Neuronal stem cell (in vitro differentiated cells): ENCODE data around the gene TAS2R9. TPM values are rescaled to one million over a fixed set of nuclear protein-coding genes. Genes with fewer than 3 reads are reported as not detected.
A peak's percentile ranks its signal among the peaks of the same experiment; 100 is the strongest.

Experiments used
- DNase-seq: peaks from one replicate; pipeline ENCODE4 v3.0.0-alpha.2; 2013; ENCODE audit warnings: low spot score
- H2AFZ ChIP-seq: one replicate; pipeline ENCODE4 v1.6.1; 2013; ENCODE audit warnings: mild to moderate bottlenecking, low read length, inconsistent platforms
- H2AK5ac ChIP-seq: 2 replicates; pipeline ENCODE4 v1.6.1; 2013; ENCODE audit warnings: low read depth, mild to moderate bottlenecking, inconsistent platforms, low read length, moderate library complexity, mixed read lengths
- H2BK120ac ChIP-seq: 2 replicates; pipeline ENCODE4 v1.6.1; 2013; ENCODE audit warnings: low read depth, mild to moderate bottlenecking, inconsistent platforms, low read length, moderate library complexity, mixed read lengths
- H2BK12ac ChIP-seq: one replicate; pipeline ENCODE4 v1.6.1; 2013; ENCODE audit warnings: low read length, inconsistent platforms
- H2BK15ac ChIP-seq: 2 replicates; pipeline ENCODE4 v1.6.1; 2013; ENCODE audit warnings: mild to moderate bottlenecking, low read length, inconsistent platforms, mixed read lengths
- H2BK5ac ChIP-seq: one replicate; pipeline ENCODE4 v1.6.1; 2013; ENCODE audit warnings: inconsistent platforms, mild to moderate bottlenecking, low read length, moderate library complexity
- H3K14ac ChIP-seq: one replicate; pipeline ENCODE4 v1.6.1; 2013; ENCODE audit warnings: low read length, inconsistent platforms
- H3K18ac ChIP-seq: 2 replicates; pipeline ENCODE4 v1.6.1; 2013; ENCODE audit warnings: low read length, inconsistent platforms
- H3K23ac ChIP-seq: 2 replicates; pipeline ENCODE4 v1.6.1; 2013; ENCODE audit warnings: low read depth, mild to moderate bottlenecking, mixed read lengths, low read length, inconsistent platforms; ENCODE audit not compliant: poor library complexity
- H3K27ac ChIP-seq: replicated peaks from 3 replicates; pipeline ENCODE4 v1.5.1; 2013; ENCODE audit warnings: low read length, inconsistent platforms
- H3K27me3 ChIP-seq, 3 experiments: 2 replicates each; pipeline ENCODE4 v1.6.1; 2013; ENCODE audit warnings: low read length in 3 of 3, mild to moderate bottlenecking in 2 of 3, inconsistent platforms in 1 of 3, low read depth in 1 of 3, mixed read lengths in 1 of 3, moderate library complexity in 1 of 3; ENCODE audit not compliant: control insufficient read depth in 3 of 3, insufficient read depth in 3 of 3
- H3K36me3 ChIP-seq, 2 donors: replicated peaks in 1 of 2; 2 replicates each; pipeline ENCODE4 v1.6.1; 2013; ENCODE audit warnings: low read length in 2 of 2; ENCODE audit not compliant: control insufficient read depth in 2 of 2, insufficient read depth in 2 of 2
- H3K4ac ChIP-seq: 2 replicates; pipeline ENCODE4 v1.6.1; 2013; ENCODE audit warnings: inconsistent platforms, mild to moderate bottlenecking, low read length, moderate library complexity
- H3K4me1 ChIP-seq, 2 donors: 1 replicate in 1 of 2; 2 replicates in 1 of 2; pipeline ENCODE4 v1.6.1; 2013; ENCODE audit warnings: low read length in 2 of 2, low read depth in 1 of 2; ENCODE audit not compliant: control insufficient read depth in 2 of 2, insufficient read depth in 1 of 2
- H3K4me2 ChIP-seq: one replicate; pipeline ENCODE4 v1.6.1; 2013; ENCODE audit warnings: mild to moderate bottlenecking, low read length, inconsistent platforms; ENCODE audit not compliant: insufficient read depth, poor library complexity, severe bottlenecking
- H3K4me3 ChIP-seq, 2 donors: 2 replicates each; pipeline ENCODE4 v1.5.1; 2013; ENCODE audit warnings: low read length in 2 of 2, mild to moderate bottlenecking in 2 of 2, inconsistent platforms in 1 of 2, moderate library complexity in 1 of 2
- H3K79me1 ChIP-seq: one replicate; pipeline ENCODE4 v1.6.1; 2013; ENCODE audit warnings: low read depth, mild to moderate bottlenecking, inconsistent platforms, low read length, moderate library complexity
- H3K9ac ChIP-seq: one replicate; pipeline ENCODE4 v1.6.1; 2013; ENCODE audit warnings: mild to moderate bottlenecking, low read depth, low read length, inconsistent platforms; ENCODE audit not compliant: poor library complexity
- H3K9me3 ChIP-seq, 2 donors: replicated peaks in 1 of 2; 2 replicates each; pipeline versions ENCODE3 to v1.6.1; 2013; ENCODE audit warnings: low read length in 2 of 2, mild to moderate bottlenecking in 2 of 2, inconsistent platforms in 1 of 2, low read depth in 1 of 2, mixed read lengths in 1 of 2, moderate library complexity in 1 of 2; ENCODE audit not compliant: control insufficient read depth in 2 of 2, insufficient read depth in 1 of 2
- H4K8ac ChIP-seq: one replicate; pipeline ENCODE4 v1.6.1; 2013; ENCODE audit warnings: low read depth, mild to moderate bottlenecking, inconsistent platforms, low read length, moderate library complexity
- H4K91ac ChIP-seq: one replicate; pipeline ENCODE4 v1.6.1; 2013; ENCODE audit warnings: low read length, low read depth, mild to moderate bottlenecking, inconsistent platforms; ENCODE audit not compliant: poor library complexity
- WGBS, 2 donors: extraction: QIAGEN DNeasy Blood & Tissue Kit; methylation state at CpG; one replicate each; pipeline ENCODE4 v1.1.7; 2013; ENCODE audit warnings: missing lambda C conversion rate in 2 of 2, mixed read lengths in 1 of 2; ENCODE audit not compliant: insufficient read length in 2 of 2, insufficient replicate concordance in 1 of 2; ENCODE audit errors: extremely low coverage in 2 of 2; 5-methylcytosine and 5-hydroxymethylcytosine counted together
- polyA plus RNA-seq, 2 experiments: library from polyadenylated mRNA; stranded (reverse); fragments of 200-250 nt; gene quantifications; one replicate each; pipeline ENCODE4 v1.2.3, GENCODE V29; 2013

Gene TAS2R9
- not detected for polyA plus RNA-seq (2013, experiment 1 of 2)
- polyA plus RNA-seq (2013, experiment 2 of 2): not detected

- Histone ChIP-seq H3K9ac (no peak within 1 kb of the TSS), H3K4me1 (peaks cover 1 to 4% of the 10 kb centered on the region in 2 donors), H3K23ac (no peak within 1 kb of the TSS), H3K79me1 (no peaks in the 10 kb centered on the region), H2BK12ac (no peak within 1 kb of the TSS), H3K36me3 (no peaks in the 10 kb centered on the region), H3K4me3 (no peak within 1 kb of the TSS), H3K27ac (no peak within 1 kb of the TSS), H2BK5ac (no peak within 1 kb of the TSS), H4K91ac (no peak within 1 kb of the TSS), H3K4me2 (no peak within 1 kb of the TSS), H2AFZ (no peak within 1 kb of the TSS), H4K8ac (no peak within 1 kb of the TSS), H2BK120ac (no peak within 1 kb of the TSS), H3K18ac (no peak within 1 kb of the TSS), H3K9me3 (no peaks in the 10 kb centered on the region), H2AK5ac (no peak within 1 kb of the TSS), H3K27me3 (no peaks in the 10 kb centered on the region), H2BK15ac (no peak within 1 kb of the TSS), H3K14ac (no peak within 1 kb of the TSS), H3K4ac (no peak within 1 kb of the TSS)
- DNase-seq: no peak
These were observed at the start of gene TAS2R9 for GRCh38 chr12:10810068-10810467. TSS of gene TAS2R9 (minus strand) at chr12:10810168. CDS start at chr12:10810075, 93 bp downstream.

GRCh38 chr12:10855807-10856206 is 45.8 kb upstream of the TAS2R9 start:
- Histone ChIP-seq H2BK5ac (no peak overlapping the region), H3K36me3 (peaks cover 2 to 21% of the 10 kb centered on the region in 2 donors), H3K4me3 (peak overlapping the region in 1 of 2 donors; percentile 25), H2BK120ac (no peak overlapping the region), H3K4me2 (no peak overlapping the region), H3K9me3 (peaks cover 11 to 37% of the 10 kb centered on the region in 2 donors), H2BK12ac (no peak overlapping the region), H4K8ac (no peak overlapping the region), H2AK5ac (no peak overlapping the region), H3K4ac (no peak overlapping the region), H3K9ac (no peak overlapping the region), H3K23ac (no peak overlapping the region), H2BK15ac (no peak overlapping the region), H3K79me1 (no peaks in the 10 kb centered on the region), H3K14ac (no peak overlapping the region), H3K27ac (no peak overlapping the region), H3K18ac (no peak overlapping the region), H2AFZ (no peak overlapping the region), H3K4me1 (no peaks in the 10 kb centered on the region), H4K91ac (no peak overlapping the region), H3K27me3 (no peaks in the 10 kb centered on the region)
- no CpG with 5 or more reads among the region's 2 CpGs for WGBS, 2 donors
- DNase-seq: no peak

- WGBS, 2 donors: no CpG with 5 or more reads among the region's 2 CpGs
- H3K4me2 ChIP-seq: no peak overlapping the region
- H2BK15ac ChIP-seq: no peak overlapping the region
- H4K91ac ChIP-seq: no peak overlapping the region
- no peak overlapping the region for H2AK5ac ChIP-seq
- H2BK120ac ChIP-seq: no peak overlapping the region
- H2BK5ac ChIP-seq: no peak overlapping the region
- no peak overlapping the region for H2AFZ ChIP-seq
- H3K79me1 ChIP-seq: no peaks in the 10 kb centered on the region
- peak overlapping the region; percentile 9 for H3K18ac ChIP-seq
- H3K27me3 ChIP-seq: no peaks in the 10 kb centered on the region
- H3K4ac ChIP-seq: no peak overlapping the region
- H3K36me3 ChIP-seq: peaks cover 2 to 19% of the 10 kb centered on the region in 2 donors
- peak overlapping the region; percentile 75 for H3K9ac ChIP-seq
- no peak overlapping the region for H2BK12ac ChIP-seq
- no peaks in the 10 kb centered on the region for H3K4me1 ChIP-seq
- peak overlapping the region in 1 of 2 donors; percentile 30 for H3K4me3 ChIP-seq
- H4K8ac ChIP-seq: no peak overlapping the region
- H3K14ac ChIP-seq: peak overlapping the region; percentile 9
- no peak overlapping the region for H3K27ac ChIP-seq
- no peak overlapping the region for H3K23ac ChIP-seq
- H3K9me3 ChIP-seq: peaks cover 11 to 32% of the 10 kb centered on the region in 2 donors
- no peak for DNase-seq
These were observed 43.8 kb upstream of the TAS2R9 start for GRCh38 chr12:10853776-10854175.

GRCh38 chr12:10851243-10851858 is 41.4 kb upstream of the TAS2R9 start:
- no peak overlapping the region for H4K91ac ChIP-seq
- H2AFZ ChIP-seq: no peak overlapping the region
- H2BK5ac ChIP-seq: no peak overlapping the region
- H3K9ac ChIP-seq: no peak overlapping the region
- no peak overlapping the region for H4K8ac ChIP-seq
- H2BK12ac ChIP-seq: no peak overlapping the region
- WGBS, 2 donors: no CpG with 5 or more reads among the region's 4 CpGs
- H2BK15ac ChIP-seq: no peak overlapping the region
- H3K14ac ChIP-seq: no peak overlapping the region
- H3K27ac ChIP-seq: no peak overlapping the region
- H2BK120ac ChIP-seq: no peak overlapping the region
- no peak overlapping the region for H3K4ac ChIP-seq
- H2AK5ac ChIP-seq: no peak overlapping the region
- H3K79me1 ChIP-seq: no peaks in the 10 kb centered on the region
- H3K18ac ChIP-seq: no peak overlapping the region
- H3K27me3 ChIP-seq: no peaks in the 10 kb centered on the region
- no peak overlapping the region for H3K4me2 ChIP-seq
- H3K36me3 ChIP-seq: peaks cover 0 to 24% of the 10 kb centered on the region in 2 donors
- peaks cover 0 to 1% of the 10 kb centered on the region in 2 donors for H3K4me1 ChIP-seq
- peaks cover 7 to 10% of the 10 kb centered on the region in 2 donors for H3K9me3 ChIP-seq
- H3K23ac ChIP-seq: no peak overlapping the region
- H3K4me3 ChIP-seq: no peak overlapping the region
- DNase-seq: no peak
